MCF 10A (cell line): ENCODE data around the gene ELFN2. TPM values are rescaled to one million over a fixed set of nuclear protein-coding genes. Genes with fewer than 3 reads are reported as not detected.
A peak's percentile ranks its signal among the peaks of the same experiment; 100 is the strongest.

Source experiments
- BruUV-seq: library from RNA; stranded (reverse); fragments of 400-500 nt; replicated peaks from 2 replicates; lab custom pipeline; 2021; lab: Mats Ljungman, UMichigan
- CTCF ChIA-PET: fragments of 300-600 bp; sonication (Branson Sonifier 250); formaldehyde crosslinking; extraction: SDS; loops from one replicate; lab custom pipeline; 2021; ENCODE audit warnings: antibody characterized with exemption, inconsistent platforms; lab: Yijun Ruan, JAX
- POLR2A ChIA-PET: fragments of 300-600, 350-650 bp; sonication (Branson Sonifier 250); formaldehyde crosslinking; extraction: SDS; loops from one replicate; lab custom pipeline; 2020; ENCODE audit warnings: antibody characterized with exemption, inconsistent platforms; lab: Yijun Ruan, JAX
- DNase-seq: peaks from one replicate; pipeline ENCODE4 v3.0.0-alpha.2; 2018; ENCODE audit not compliant: unreplicated experiment
- H3K27ac Mint-ChIP-seq: one replicate; pipeline ENCODE4 v1.8.0; 2022; ENCODE audit warnings: mild to moderate bottlenecking, low read depth, mixed read lengths; ENCODE audit not compliant: unreplicated experiment
- H3K27me3 Mint-ChIP-seq: one replicate; pipeline ENCODE4 v1.8.0; 2022; ENCODE audit warnings: mixed read lengths; ENCODE audit not compliant: insufficient read depth, unreplicated experiment
- H3K36me3 Mint-ChIP-seq: one replicate; pipeline ENCODE4 v1.8.0; 2022; ENCODE audit warnings: mild to moderate bottlenecking, moderate library complexity, mixed read lengths; ENCODE audit not compliant: insufficient read depth, unreplicated experiment
- H3K4me1 Mint-ChIP-seq: one replicate; pipeline ENCODE4 v1.8.0; 2022; ENCODE audit warnings: mixed read lengths; ENCODE audit not compliant: insufficient read depth, unreplicated experiment
- H3K4me3 Mint-ChIP-seq: one replicate; pipeline ENCODE4 v1.8.0; 2022; ENCODE audit warnings: mild to moderate bottlenecking, moderate library complexity, mixed read lengths; ENCODE audit not compliant: unreplicated experiment
- H3K9me3 Mint-ChIP-seq: one replicate; pipeline ENCODE4 v1.8.0; 2022; ENCODE audit warnings: mixed read lengths; ENCODE audit not compliant: unreplicated experiment
- CTCF ChIP-seq: fragments of 200-600 bp; IDR thresholded peaks from one replicate; pipeline ENCODE4 v1.8.0; 2022; ENCODE audit warnings: antibody characterized with exemption, mild to moderate bottlenecking; ENCODE audit not compliant: unreplicated experiment
- intact Hi-C: fragments of 100-400 bp; cut with micrococcal nuclease; formaldehyde crosslinking; loops from 2 replicates; pipeline ENCODE4 v1.14.1; 2022
- total RNA-seq: library from RNA; stranded (reverse); gene quantifications from 2 replicates; pipeline ENCODE4 v1.2.3, GENCODE V29; 2022

Gene ELFN2
- total RNA-seq, 1 experiment from 2014 or later = 4.2 TPM

GRCh38 chr22:37460684-37461083, 33.4 kb upstream of the ELFN2 start:
- POLR2A ChIA-PET = no interaction called here
- no peaks in the 10 kb centered on the region for H3K36me3 Mint-ChIP-seq

GRCh38 chr22:37459206-37459605, 31.9 kb upstream of the ELFN2 start:
- ChIA-PET CTCF (interaction anchor here (0.6 to 7.1 kb wide), 14 partner anchors 8 to 1580 kb away, joined by 3 to 195 read pairs (median 6); no protein-coding TSS in a partner anchor), POLR2A (interaction anchor here (0.7 kb wide), 1 partner anchor 197 kb away, joined by 3 read pairs; no protein-coding TSS in a partner anchor)
- Mint-ChIP-seq H3K27me3 (no peaks in the 10 kb centered on the region), H3K36me3 (no peaks in the 10 kb centered on the region), H3K27ac (no peak overlapping the region), H3K4me3 (no peak overlapping the region), H3K4me1 (peaks cover 20% of the 10 kb centered on the region), H3K9me3 (no peaks in the 10 kb centered on the region)
- TF ChIP-seq CTCF = no peak
- no peak for DNase-seq
- intact Hi-C loops = no loop called here
- no TSS peak for BruUV-seq

More at GRCh38 chr22:37460684-37461083, 33.4 kb upstream of the ELFN2 start:
- Mint-ChIP-seq H3K27me3 (no peaks in the 10 kb centered on the region), H3K4me3 (no peak overlapping the region), H3K4me1 (peaks cover 7% of the 10 kb centered on the region), H3K27ac (no peak overlapping the region), H3K9me3 (no peaks in the 10 kb centered on the region)
- no TSS peak for BruUV-seq
- intact Hi-C loops = no loop called here
- DNase-seq = no peak
- CTCF ChIA-PET = interaction anchor here (1.7 kb wide), 1 partner anchor 144 kb away, joined by 5 read pairs; no protein-coding TSS in a partner anchor
- no peak for TF ChIP-seq CTCF

DNA sequence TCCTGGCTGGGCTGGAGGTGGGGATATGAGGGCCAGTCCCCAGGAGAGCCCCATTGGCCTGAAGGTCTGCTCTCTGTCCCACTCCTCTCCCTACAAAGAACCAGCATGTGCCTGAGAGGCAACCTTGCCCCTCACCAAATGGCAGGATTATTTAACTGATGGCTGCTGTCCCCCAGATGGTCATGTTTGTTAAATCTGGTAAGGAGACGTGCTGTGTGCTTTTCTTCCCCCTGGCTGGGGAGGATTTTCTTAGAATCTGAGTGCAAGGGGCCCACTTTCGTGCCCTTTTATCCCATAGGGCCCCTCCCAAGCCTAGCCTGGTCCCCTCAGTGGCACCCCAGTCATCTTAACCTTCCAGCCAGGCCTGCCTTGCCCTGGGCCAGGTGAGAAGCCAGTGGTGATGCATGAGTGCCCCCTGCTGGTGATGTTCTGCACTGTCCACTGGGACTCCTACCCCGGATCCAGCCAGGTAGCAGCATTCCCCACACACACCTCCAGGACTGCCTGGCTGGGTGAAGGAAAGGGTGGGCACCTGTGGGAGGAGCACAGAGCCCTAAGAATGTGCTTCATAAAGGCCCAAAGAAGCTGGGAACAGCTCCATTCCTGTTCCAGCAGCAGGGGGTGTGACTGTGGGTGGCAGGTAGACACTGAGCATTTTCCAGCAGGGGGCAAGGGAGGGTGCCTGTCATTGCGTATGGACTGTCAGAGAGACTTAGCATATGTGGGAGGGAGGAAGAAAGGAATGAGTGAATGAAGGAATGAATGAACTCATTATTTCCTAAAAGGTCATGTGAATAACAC, 30.0 kb upstream of the ELFN2 start:
- ChIA-PET CTCF (interaction anchor here (0.6 to 7.1 kb wide), 30 partner anchors 13 to 454 kb away, joined by 3 to 195 read pairs (median 4); no protein-coding TSS in a partner anchor), POLR2A (interaction anchor here (1.1 to 1.3 kb wide), 2 partner anchors 13 to 141 kb away, joined by 3 read pairs; no protein-coding TSS in a partner anchor)
- Mint-ChIP-seq H3K4me1 (peaks cover 20% of the 10 kb centered on the region), H3K27me3 (no peaks in the 10 kb centered on the region), H3K27ac (no peak overlapping the region), H3K4me3 (no peak overlapping the region), H3K9me3 (no peaks in the 10 kb centered on the region), H3K36me3 (no peaks in the 10 kb centered on the region)
- peak; percentile 79 for DNase-seq
- BruUV-seq = no TSS peak
- TF ChIP-seq CTCF = peak; percentile 98
- intact Hi-C loops = loop anchor here (1.0 to 2.0 kb wide), 4 partner anchors 140 to 291 kb away; no protein-coding TSS in a partner anchor

- intact Hi-C loops = loop anchor here (2.0 kb wide), 1 partner anchor 198 kb away; no protein-coding TSS in a partner anchor
- ChIA-PET CTCF (interaction anchor here (0.6 to 7.1 kb wide), 18 partner anchors 14 to 1171 kb away, joined by 3 to 195 read pairs (median 4); no protein-coding TSS in a partner anchor), POLR2A (interaction anchor here (0.7 to 2.3 kb wide), 4 partner anchors 24 to 142 kb away, joined by 3 to 7 read pairs (median 4); no protein-coding TSS in a partner anchor)
- no TSS peak for BruUV-seq
- Mint-ChIP-seq H3K4me1 (peaks cover 20% of the 10 kb centered on the region), H3K9me3 (no peaks in the 10 kb centered on the region), H3K27ac (peak overlapping the region; percentile 13), H3K4me3 (no peak overlapping the region), H3K27me3 (no peaks in the 10 kb centered on the region), H3K36me3 (no peaks in the 10 kb centered on the region)
- DNase-seq = no peak
- no peak for TF ChIP-seq CTCF
Observed at GRCh38 chr22:37456346-37456745, 29.1 kb upstream of the ELFN2 start.
